Left renal pelvis (tissue), 4 donors: ENCODE results near the gene ACTR6. TPM values are rescaled to one million over a fixed set of nuclear protein-coding genes. Genes with fewer than 3 reads are reported as not detected.
"Not testable (repeated sequence)": the region's sequence is repeated elsewhere in the genome, so short reads cannot be mapped to it uniquely, and the experiment has no call there.

ENCODE experiments used
- DNase-seq, 4 donors: peaks; one replicate each; pipeline ENCODE4 v3.0.0-alpha.2; 2013; ENCODE audit warnings: low read depth in 4 of 4, low spot score in 3 of 4
- polyA plus RNA-seq, 4 donors: library from polyadenylated mRNA; unstranded; fragments of 120-200 nt; gene quantifications; one replicate each; pipeline ENCODE4 v1.2.1, GENCODE V29; 2013; ENCODE audit not compliant: insufficient read length in 4 of 4

Gene ACTR6
- polyA plus RNA-seq, 4 donors: 27.8 to 41.1 (median 37.0) TPM

- DNase-seq: no peak
Measured at GRCh38 chr12:100216337-100216736, 15.7 kb downstream of the ACTR6 start.

- no peak for DNase-seq
Measured at GRCh38 chr12:100219328-100220109, 18.9 kb downstream of the ACTR6 start.

- no peak for DNase-seq
Measured at GRCh38 chr12:100221523-100221922, 20.9 kb downstream of the ACTR6 start.

GRCh38 chr12:100222173-100222572 is 21.6 kb downstream of the ACTR6 start:
- not testable (repeated sequence) for DNase-seq

GRCh38 chr12:100225491-100225890 is 24.9 kb downstream of the ACTR6 start:
- no peak for DNase-seq

- no peak for DNase-seq
Measured at GRCh38 chr12:100229036-100229635, 28.5 kb downstream of the ACTR6 start.

- DNase-seq: no peak
Measured at GRCh38 chr12:100229876-100230275, 29.3 kb downstream of the ACTR6 start.

GRCh38 chr12:100231873-100232272 is 31.3 kb downstream of the ACTR6 start:
- DNase-seq: not testable (repeated sequence)

GRCh38 chr12:100234166-100234565 is 33.6 kb downstream of the ACTR6 start:
- no peak for DNase-seq

- peak; percentile 14 to 31 (median 21) for DNase-seq
Measured at GRCh38 chr12:100234591-100235304, 34.1 kb downstream of the ACTR6 start.

GRCh38 chr12:100238801-100239200 is 38.2 kb downstream of the ACTR6 start:
- no peak for DNase-seq

- no peak for DNase-seq
Measured at GRCh38 chr12:100239589-100239988, 39.0 kb downstream of the ACTR6 start.

GRCh38 chr12:100243137-100243536 is 42.5 kb downstream of the ACTR6 start:
- no peak for DNase-seq

- DNase-seq: no peak
Measured at GRCh38 chr12:100247765-100248164, 47.1 kb downstream of the ACTR6 start.

- no peak for DNase-seq
Measured at GRCh38 chr12:100248886-100249285, 48.3 kb downstream of the ACTR6 start.

GRCh38 chr12:100249941-100250340 is 49.3 kb downstream of the ACTR6 start:
- no peak for DNase-seq

GRCh38 chr12:100251917-100252316 is 51.3 kb downstream of the ACTR6 start:
- DNase-seq: peak in 3 of 4 donors; percentile 22 to 56 (median 47)

GRCh38 chr12:100253437-100253836 is 52.8 kb downstream of the ACTR6 start:
- no peak for DNase-seq

- no peak for DNase-seq
Measured at GRCh38 chr12:100254876-100255275, 54.3 kb downstream of the ACTR6 start.

GRCh38 chr12:100258127-100258526 is 57.5 kb downstream of the ACTR6 start:
- no peak for DNase-seq

- no peak for DNase-seq
Measured at GRCh38 chr12:100263131-100263530, 62.5 kb downstream of the ACTR6 start.

- not testable (repeated sequence) for DNase-seq
Measured at GRCh38 chr12:100265107-100265506, 64.5 kb downstream of the ACTR6 start.
